Motor neuron (in vitro differentiated cells): Measurements from ENCODE around the gene KDM1B. TPM values are rescaled to one million over a fixed set of nuclear protein-coding genes. Genes with fewer than 3 reads are reported as not detected.
"Not testable (repeated sequence)": the region's sequence is repeated elsewhere in the genome, so short reads cannot be mapped to it uniquely, and the experiment has no call there.

Source experiments
- ATAC-seq, 8 experiments: fragments of 200-7000 bp; cut with Tn5 transposase; replicated peaks in 6 of 8; 2 replicates each; pipeline ENCODE4 v1.8.0; 2021; ENCODE audit warnings: mild to moderate bottlenecking in 8 of 8, moderate library complexity in 8 of 8
- H3K27ac ChIP-seq, 2 donors: fragments of 250-450 bp; sonication (Bioruptor Pico); 2 replicates each; pipeline ENCODE4 v1.9.0; 2021; ENCODE audit warnings: antibody characterized with exemption in 2 of 2, mild to moderate bottlenecking in 2 of 2, moderate library complexity in 1 of 2
- H3K4me1 ChIP-seq, 2 donors: fragments of 250-450 bp; sonication (Bioruptor Pico); replicated peaks in 1 of 2; 2 replicates each; pipeline ENCODE4 v1.6.1; 2021; ENCODE audit warnings: antibody characterized with exemption in 2 of 2, mild to moderate bottlenecking in 2 of 2, moderate library complexity in 1 of 2
- H3K4me3 ChIP-seq, 5 donors: fragments of 250-450 bp; sonication (Bioruptor Pico); 2 replicates each; pipeline ENCODE4 v1.9.0; 2021; ENCODE audit warnings: antibody characterized with exemption in 5 of 5, mild to moderate bottlenecking in 5 of 5, moderate library complexity in 4 of 5
- WGBS, 10 experiments: fragments of 450-650 bp; shearing (Covaris generic); methylation state at CpG; one replicate each; pipeline ENCODE4 v1.0.0; 2022; 5-methylcytosine and 5-hydroxymethylcytosine counted together
- in situ Hi-C, 9 experiments: fragments of 400-800 bp; cut with MboI; loops; one replicate each; pipeline ENCODE4 v1.15.0; 2021; ENCODE audit warnings: low sequenced_read_pairs in 9 of 9, low pct_unique_long_range_greater_than_20kb in 2 of 9; ENCODE audit not compliant: unreplicated experiment in 9 of 9
- total RNA-seq, 8 experiments: library from RNA; unstranded; fragments of 300-600 nt; gene quantifications; 2 replicates each; pipeline versions ENCODE4 v1.2.3 to v1.2.4, GENCODE V29; 2022

Gene KDM1B
- total RNA-seq, 8 experiments from 2014 or later: 11.9 to 28.1 (median 17.9) TPM

DNA sequence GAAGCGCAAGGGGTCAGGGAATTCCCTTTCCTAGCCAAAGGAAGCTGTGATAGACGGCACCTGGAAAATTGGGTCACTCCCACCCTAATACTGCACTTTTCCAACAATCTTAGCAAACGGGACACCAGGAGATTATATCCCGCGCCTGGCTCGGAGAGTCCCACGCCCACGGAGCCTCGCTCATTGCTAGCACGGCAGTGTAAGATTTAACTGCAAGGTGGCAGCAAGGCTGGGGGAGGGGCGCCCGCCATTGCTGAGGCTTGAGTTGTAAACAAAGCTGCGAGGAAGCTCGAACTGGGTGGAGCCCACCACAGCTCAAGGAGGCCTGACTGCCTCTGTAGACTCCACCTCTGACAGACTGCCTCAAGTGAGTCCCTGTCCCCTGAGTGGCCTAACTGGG, 73.4 kb downstream of the KDM1B start:
- ATAC-seq, in situ Hi-C loops: not testable (repeated sequence)

DNA sequence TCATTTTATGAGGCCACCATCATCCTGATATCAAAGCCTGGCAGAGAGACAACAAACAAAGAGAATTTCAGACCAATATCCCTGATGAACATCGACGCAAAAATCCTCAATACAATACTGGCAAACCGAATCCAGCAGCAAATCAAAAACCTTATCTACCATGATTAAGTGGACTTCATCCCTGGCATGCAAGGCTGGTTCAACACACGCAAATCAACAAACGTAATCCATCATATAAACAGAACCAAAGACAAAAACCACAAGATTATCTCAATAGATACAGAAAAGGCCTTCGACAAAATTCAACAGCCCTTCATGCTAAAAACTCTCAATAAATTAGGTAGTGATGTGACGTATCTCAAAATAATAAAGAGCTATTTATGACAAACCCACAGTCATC, 76.6 kb downstream of the KDM1B start:
- H3K4me1 ChIP-seq, H3K4me3 ChIP-seq, H3K27ac ChIP-seq, in situ Hi-C loops, ATAC-seq: not testable (repeated sequence)
- 86 to 100% (median 98%) methylated on average over 2 to 7 of the region's 7 CpGs; no CpG with 5 or more reads in 1 of the 10 experiments for WGBS, 10 experiments

More for the DNA sequence above, 73.4 kb downstream of the KDM1B start:
- not testable (repeated sequence) for H3K4me3 ChIP-seq, H3K4me1 ChIP-seq, H3K27ac ChIP-seq
- WGBS, 10 experiments: 80 to 100% (median 97%) methylated on average over 1 to 14 of the region's 14 CpGs; no CpG with 5 or more reads in 4 of the 10 experiments

DNA sequence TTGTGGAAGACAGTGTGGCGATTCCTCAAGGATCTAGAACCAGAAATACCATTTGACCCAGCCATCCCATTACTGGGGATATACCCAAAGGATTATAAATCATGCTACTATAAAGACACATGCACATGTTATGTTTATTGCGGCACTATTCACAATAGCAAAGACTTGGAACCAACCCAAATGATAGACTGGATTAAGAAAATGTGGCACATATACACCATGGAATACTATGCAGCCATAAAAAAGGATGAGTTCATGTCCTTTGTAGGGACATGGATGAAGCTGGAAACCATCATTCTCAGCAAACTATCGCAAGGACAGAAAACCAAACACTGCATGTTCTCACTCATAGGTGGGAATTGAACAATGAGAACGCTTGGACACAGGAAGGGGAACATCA, 78.5 kb downstream of the KDM1B start:
- no CpG with 5 or more reads among the region's 4 CpGs for WGBS, 10 experiments
- H3K4me1 ChIP-seq, H3K27ac ChIP-seq, ATAC-seq, in situ Hi-C loops, H3K4me3 ChIP-seq: not testable (repeated sequence)

DNA sequence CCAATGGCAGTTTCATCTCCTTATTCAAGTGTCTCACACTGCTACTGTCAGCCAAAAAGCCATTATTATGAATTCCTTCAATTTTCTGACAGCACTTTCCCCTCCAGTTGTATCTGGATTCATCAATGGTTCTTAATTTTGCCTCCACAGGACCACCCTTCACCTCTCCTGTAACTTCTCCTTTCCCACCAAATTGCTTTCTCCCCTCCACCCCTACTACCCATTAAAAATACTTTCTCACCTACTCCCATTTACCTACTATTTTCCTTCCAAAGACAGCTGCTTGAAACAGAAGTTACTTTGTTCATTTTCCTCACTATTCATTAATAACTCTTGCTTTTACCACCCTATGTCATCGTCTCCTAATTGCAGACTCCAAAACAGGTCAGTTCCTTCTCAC, 79.3 kb downstream of the KDM1B start:
- no peak overlapping the region for H3K4me3 ChIP-seq
- no peaks in the 10 kb centered on the region for H3K4me1 ChIP-seq
- no peak for ATAC-seq
- in situ Hi-C loops: no loop called here
- no peak overlapping the region for H3K27ac ChIP-seq
- 86 to 100% (median 100%) methylated on average over 1 of the region's 1 CpG; no CpG with 5 or more reads in 1 of the 10 experiments for WGBS, 10 experiments

DNA sequence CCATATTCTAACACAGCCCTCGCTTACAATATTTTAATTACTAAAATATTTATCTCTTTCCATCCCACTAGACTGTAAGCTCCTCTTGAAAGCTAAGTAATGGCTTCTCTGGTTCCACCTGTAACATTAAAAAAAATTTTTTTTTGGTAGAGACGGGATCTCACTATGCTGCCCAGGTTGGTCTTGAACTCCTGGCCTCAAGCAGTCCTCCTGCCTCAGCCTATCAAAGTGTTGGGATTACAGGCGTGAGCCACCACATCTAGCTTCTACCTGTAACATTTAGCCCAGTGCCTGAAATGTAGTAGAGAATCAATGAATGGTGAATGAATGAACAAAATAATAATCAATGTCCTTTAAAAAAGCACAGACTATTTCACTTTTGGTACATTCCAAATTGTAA, 80.3 kb downstream of the KDM1B start:
- Histone ChIP-seq H3K4me3 (no peak overlapping the region), H3K4me1 (no peaks in the 10 kb centered on the region), H3K27ac (no peak overlapping the region)
- WGBS, 10 experiments: 71 to 100% (median 92%) methylated on average over 1 to 3 of the region's 3 CpGs
- in situ Hi-C loops: no loop called here
- ATAC-seq: no peak

DNA sequence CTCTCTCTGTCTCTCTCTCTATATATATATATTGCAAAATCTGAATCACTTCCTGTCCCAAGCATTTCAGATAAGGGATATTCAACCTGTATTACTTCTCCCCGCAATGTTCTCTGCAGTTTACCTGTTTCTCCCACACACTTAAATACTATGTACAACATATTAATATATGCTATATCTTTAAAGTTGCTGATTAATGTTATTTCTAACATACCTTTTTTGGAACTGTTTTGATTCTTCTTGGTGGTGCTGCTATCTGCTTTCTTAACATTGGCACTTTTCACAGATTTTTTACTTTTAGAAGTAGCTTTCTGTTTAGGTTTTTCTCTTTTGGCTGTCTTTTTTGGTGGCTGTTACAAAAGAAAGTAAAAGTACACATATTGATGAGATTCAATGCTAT, 81.9 kb downstream of the KDM1B start:
- no peaks in the 10 kb centered on the region for H3K4me1 ChIP-seq
- H3K27ac ChIP-seq: no peak overlapping the region
- in situ Hi-C loops: no loop called here
- H3K4me3 ChIP-seq: no peak overlapping the region
- WGBS, 10 experiments: 91 to 100% (median 100%) methylated on average over 1 of the region's 1 CpG; no CpG with 5 or more reads in 1 of the 10 experiments
- no peak for ATAC-seq

DNA sequence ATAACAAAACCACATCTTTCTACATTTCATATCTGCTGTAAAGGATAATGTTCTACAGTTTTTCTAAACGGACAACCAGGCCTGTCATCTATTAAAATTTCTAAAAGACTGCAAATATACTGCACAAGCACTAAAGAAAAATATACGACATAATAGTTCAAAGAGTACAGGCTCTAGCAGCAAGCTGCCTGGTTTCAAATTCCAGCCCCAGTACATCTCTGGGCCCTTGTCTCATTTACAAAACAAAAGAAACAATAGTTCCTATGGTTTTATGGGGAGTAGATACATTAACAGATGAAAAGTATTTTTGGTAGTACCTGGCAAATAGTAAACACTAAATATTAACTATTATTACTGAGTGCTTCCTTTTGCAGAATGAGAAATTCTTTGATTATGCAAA, 85.0 kb downstream of the KDM1B start:
- no peak for ATAC-seq
- Histone ChIP-seq H3K4me1 (no peaks in the 10 kb centered on the region), H3K4me3 (no peak overlapping the region), H3K27ac (no peak overlapping the region)
- WGBS, 10 experiments: 30 to 80% (median 37%) methylated on average over 1 to 2 of the region's 2 CpGs; no CpG with 5 or more reads in 3 of the 10 experiments
- in situ Hi-C loops: no loop called here

DNA sequence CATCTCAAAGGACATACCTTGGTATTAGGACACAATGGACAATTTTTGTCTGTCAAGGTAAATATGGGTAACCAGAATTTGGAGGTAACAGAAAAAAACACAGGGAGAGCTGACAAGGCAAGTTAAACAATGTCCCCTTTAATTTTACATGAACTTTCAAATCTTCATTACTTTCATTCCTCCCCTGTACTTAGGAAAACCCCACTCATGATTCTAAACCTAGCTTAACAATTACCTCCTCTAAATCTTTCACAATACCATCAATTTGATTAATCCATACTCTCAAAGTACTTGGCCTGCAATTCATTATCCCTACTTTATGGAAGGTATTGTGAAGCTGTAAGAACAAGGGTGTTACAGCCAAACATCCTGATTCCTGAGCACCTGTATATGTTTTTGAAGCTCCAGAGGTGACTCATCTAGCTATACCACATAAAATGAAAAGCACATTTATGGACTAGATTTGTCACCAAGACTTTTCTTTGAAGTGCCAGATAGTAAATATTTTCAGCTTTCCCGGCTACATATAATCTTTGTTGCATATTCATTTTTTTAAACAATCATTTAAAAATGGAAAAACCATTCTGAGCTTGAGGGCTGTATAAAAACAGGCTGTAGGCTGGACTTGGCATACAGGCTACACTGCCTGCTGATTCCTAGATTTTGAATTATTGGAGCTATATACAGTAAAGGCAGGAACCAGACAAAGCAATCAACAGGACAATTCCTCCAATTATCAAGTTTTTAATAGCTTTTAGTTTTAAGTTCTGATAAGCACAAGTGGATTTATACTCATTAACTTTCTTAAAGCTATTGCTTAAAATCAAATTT, 86.2 kb downstream of the KDM1B start:
- Histone ChIP-seq H3K4me1 (no peaks in the 10 kb centered on the region), H3K27ac (no peak overlapping the region), H3K4me3 (no peak overlapping the region)
- peak in 3 of 8 experiments; percentile 30 to 83 (median 45) for ATAC-seq
- WGBS, 10 experiments: 0 to 100% (median 88%) methylated on average over 1 of the region's 1 CpG; no CpG with 5 or more reads in 2 of the 10 experiments
- in situ Hi-C loops: no loop called here

DNA sequence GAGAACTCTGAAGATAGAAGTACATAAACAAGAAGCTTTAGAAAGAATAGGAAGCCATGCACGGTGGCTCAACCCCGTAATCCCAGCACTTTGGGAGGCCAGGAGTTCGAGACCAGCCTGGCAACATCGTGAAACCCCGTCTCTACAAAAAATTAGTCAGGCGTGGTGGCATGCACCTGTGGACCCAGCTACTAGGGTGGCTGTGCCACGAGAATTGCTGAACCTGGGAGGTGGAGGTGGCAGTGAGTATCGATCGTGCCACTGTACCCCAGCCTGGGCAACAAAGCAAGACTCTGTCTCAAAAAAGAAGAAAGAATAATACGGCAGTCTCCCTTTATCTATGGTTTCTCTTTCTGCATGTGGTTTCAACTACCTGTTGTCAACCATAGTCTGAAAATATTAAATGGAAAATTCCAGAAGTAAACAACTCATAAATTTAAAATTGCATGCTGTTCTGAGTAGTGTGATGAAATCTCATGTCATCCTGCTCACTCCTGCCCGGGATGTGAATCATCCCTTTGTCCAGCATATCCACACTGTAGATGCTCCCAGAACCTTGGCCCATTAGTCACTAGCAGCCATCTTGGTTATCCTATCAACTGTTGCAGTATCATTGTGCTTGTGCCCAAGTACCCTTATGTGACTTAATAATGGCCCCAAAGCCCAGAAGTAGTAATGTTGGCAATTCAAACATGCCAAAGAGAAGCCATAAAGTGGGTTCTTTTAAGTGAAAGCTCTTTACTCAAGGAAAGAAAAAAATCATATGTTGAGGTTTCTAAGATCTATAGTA, 87.0 kb downstream of the KDM1B start:
- H3K27ac ChIP-seq: no peak overlapping the region
- peak in 7 of 8 experiments; percentile 45 to 96 (median 84) for ATAC-seq
- no peak overlapping the region for H3K4me3 ChIP-seq
- in situ Hi-C loops: no loop called here
- no peaks in the 10 kb centered on the region for H3K4me1 ChIP-seq
- 60 to 100% (median 81%) methylated on average over 1 to 10 of the region's 11 CpGs; no CpG with 5 or more reads in 2 of the 10 experiments for WGBS, 10 experiments

DNA sequence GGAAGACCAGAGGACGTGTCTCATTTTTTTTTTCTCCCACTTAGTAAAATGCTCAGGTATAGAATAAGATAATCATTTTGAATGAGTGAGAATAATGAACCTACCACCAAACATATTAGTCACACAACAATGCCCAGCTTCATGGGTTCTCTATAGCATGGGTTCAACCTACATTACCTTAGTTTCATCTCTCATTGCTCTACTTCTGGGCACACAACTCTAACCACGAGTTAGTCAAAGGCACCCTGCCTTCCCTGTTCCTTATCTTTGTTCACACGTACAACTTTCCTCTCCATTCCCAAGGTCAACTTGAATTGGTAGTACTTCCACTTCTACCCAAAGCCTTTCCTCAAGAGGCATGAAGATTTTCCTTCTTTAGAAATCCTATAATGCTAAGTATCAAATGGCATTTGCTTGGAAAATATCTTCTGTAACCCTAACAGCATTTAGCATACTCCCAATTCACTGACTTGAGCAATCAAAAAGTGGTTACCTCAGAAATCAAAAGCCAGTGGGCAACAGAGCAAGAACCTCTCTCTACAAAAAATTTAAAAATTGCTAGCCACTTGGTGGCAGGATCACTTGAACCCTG, 88.2 kb downstream of the KDM1B start:
- ATAC-seq: no peak
- WGBS, 10 experiments: 88 to 100% (median 96%) methylated on average over 1 to 3 of the region's 3 CpGs; no CpG with 5 or more reads in 1 of the 10 experiments
- Histone ChIP-seq H3K27ac (no peak overlapping the region), H3K4me3 (no peak overlapping the region), H3K4me1 (no peaks in the 10 kb centered on the region)
- in situ Hi-C loops: no loop called here

DNA sequence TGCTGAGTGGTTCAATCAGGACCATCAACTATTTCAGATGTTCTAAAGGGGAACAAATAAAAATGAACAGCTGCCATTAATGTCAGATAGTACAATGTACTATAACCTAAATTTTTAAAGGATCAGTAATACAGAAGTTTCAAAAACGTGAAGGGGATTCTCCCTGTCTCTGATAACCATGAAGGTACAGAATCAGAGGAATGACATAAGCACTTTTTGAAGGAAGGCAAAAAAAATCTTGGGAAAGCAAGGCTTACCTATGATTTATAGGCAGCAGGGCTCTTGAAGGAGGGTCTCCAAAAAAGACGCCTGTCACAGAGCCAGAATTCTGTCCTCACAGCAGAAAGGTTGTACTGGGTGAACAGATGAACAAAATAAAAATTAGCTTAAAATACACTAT, 89.0 kb downstream of the KDM1B start:
- H3K4me3 ChIP-seq: no peak overlapping the region
- no peak for ATAC-seq
- in situ Hi-C loops: no loop called here
- H3K27ac ChIP-seq: no peak overlapping the region
- no peaks in the 10 kb centered on the region for H3K4me1 ChIP-seq
- WGBS, 10 experiments: 76 to 100% (median 100%) methylated on average over 1 to 2 of the region's 2 CpGs; no CpG with 5 or more reads in 2 of the 10 experiments

DNA sequence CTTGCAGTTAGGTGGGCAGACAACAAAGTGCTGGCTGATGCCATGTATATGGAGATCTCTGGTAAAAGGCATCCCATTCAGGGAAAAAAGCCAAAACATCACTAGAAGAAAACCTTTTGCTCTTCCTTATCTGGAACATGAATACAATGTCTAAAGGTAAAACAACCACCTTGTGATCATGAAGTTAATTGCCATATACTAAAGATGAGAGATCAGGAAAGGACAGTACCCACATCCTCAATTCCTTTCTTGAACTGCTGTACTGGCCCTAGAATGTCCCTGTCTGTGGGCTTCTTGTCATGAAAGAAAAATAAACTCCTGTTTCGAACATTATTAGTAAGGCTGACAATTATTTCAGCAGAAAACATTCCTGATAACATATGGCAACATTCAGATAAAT, 89.9 kb downstream of the KDM1B start:
- Histone ChIP-seq H3K4me3 (no peak overlapping the region), H3K27ac (no peak overlapping the region), H3K4me1 (no peaks in the 10 kb centered on the region)
- in situ Hi-C loops: no loop called here
- 86 to 100% (median 100%) methylated on average over 1 of the region's 1 CpG for WGBS, 10 experiments
- ATAC-seq: no peak

DNA sequence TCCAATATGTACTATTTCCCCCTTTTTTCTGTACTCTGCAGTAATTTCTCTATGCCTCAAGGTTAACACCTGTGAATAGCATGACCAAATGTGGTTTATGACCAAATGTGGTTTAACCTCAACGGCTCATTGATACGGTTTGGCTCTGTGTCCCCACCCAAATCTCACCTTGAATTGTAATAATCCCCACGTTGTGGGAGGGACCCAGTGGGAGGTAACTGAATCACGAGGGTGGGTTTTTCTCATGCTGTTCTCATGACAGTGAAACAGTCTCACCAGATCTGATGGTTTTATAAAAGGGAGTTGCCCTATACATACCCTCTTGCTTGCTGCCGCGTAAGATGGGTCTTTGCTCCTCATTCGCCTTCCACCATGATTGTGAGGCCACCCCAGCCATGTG, 90.4 kb downstream of the KDM1B start:
- Histone ChIP-seq H3K4me1 (no peaks in the 10 kb centered on the region), H3K27ac (no peak overlapping the region), H3K4me3 (no peak overlapping the region)
- in situ Hi-C loops: no loop called here
- ATAC-seq: no peak
- WGBS, 10 experiments: 80 to 100% (median 91%) methylated on average over 1 to 7 of the region's 7 CpGs; no CpG with 5 or more reads in 3 of the 10 experiments
